IMR-90 (cell line): ENCODE data around the gene LRCH3. TPM values are rescaled to one million over a fixed set of nuclear protein-coding genes. Genes with fewer than 3 reads are reported as not detected.

ENCODE experiments used
- ATAC-seq: fragments of 200-7000 bp; cut with Tn5 transposase; 2 replicates; pipeline ENCODE4 v1.9.1; 2020; ENCODE audit warnings: low read depth, mild to moderate bottlenecking, moderate library complexity
- BruUV-seq: library from RNA; stranded (reverse); fragments of 400-500 nt; replicated peaks from 2 replicates; lab custom pipeline; 2021; lab: Mats Ljungman, UMichigan
- CTCF ChIA-PET: fragments of 300-600 bp; formaldehyde crosslinking; extraction: SDS; loops from one replicate; lab custom pipeline; 2021; ENCODE audit warnings: antibody characterized with exemption; lab: Yijun Ruan, JAX
- POLR2A ChIA-PET: fragments of 300-600 bp; sonication (Branson Sonifier 250); formaldehyde crosslinking; loops from one replicate; lab custom pipeline; 2022; ENCODE audit warnings: antibody characterized with exemption; ENCODE audit not compliant: unreplicated experiment; lab: Charles Lee
- DNase-seq: peaks from one replicate; pipeline ENCODE4 v3.0.0; 2013
- H2AFZ ChIP-seq: replicated peaks from 2 replicates; pipeline ENCODE3; 2013; ENCODE audit warnings: low read length, mild to moderate bottlenecking; ENCODE audit not compliant: poor library complexity
- H2AK5ac ChIP-seq: 2 replicates; pipeline ENCODE4 v1.6.1; 2013; ENCODE audit warnings: low read depth, low read length, inconsistent platforms
- H2AK9ac ChIP-seq: replicated peaks from 2 replicates; pipeline ENCODE3; 2013; ENCODE audit warnings: mild to moderate bottlenecking, low read depth, low read length, moderate library complexity; ENCODE audit not compliant: poor library complexity
- H2BK120ac ChIP-seq: 2 replicates; pipeline ENCODE4 v1.6.1; 2013; ENCODE audit warnings: low read depth, low read length, inconsistent platforms
- H2BK15ac ChIP-seq: 3 replicates; pipeline ENCODE4 v1.6.1; 2013; ENCODE audit warnings: low read depth, low read length, inconsistent platforms
- H2BK20ac ChIP-seq: 2 replicates; pipeline ENCODE4 v1.6.1; 2013; ENCODE audit warnings: low read depth, mild to moderate bottlenecking, inconsistent platforms, low read length, moderate library complexity
- H2BK5ac ChIP-seq: 2 replicates; pipeline ENCODE4 v1.6.1; 2013; ENCODE audit warnings: mild to moderate bottlenecking, low read depth, low read length, inconsistent platforms; ENCODE audit not compliant: poor library complexity, severe bottlenecking
- H3K14ac ChIP-seq: replicated peaks from 2 replicates; pipeline ENCODE4 v1.6.1; 2013; ENCODE audit warnings: low read depth, low read length, inconsistent platforms
- H3K18ac ChIP-seq: 2 replicates; pipeline ENCODE4 v1.6.1; 2013; ENCODE audit warnings: low read depth, low read length, control low read depth
- H3K23ac ChIP-seq: 2 replicates; pipeline ENCODE4 v1.6.1; 2013; ENCODE audit warnings: low read depth, low read length, inconsistent platforms
- H3K27ac ChIP-seq: 2 replicates; pipeline ENCODE4 v1.5.1; 2013; ENCODE audit warnings: mild to moderate bottlenecking, control low read depth, low read length; ENCODE audit not compliant: insufficient read depth
- H3K27me3 ChIP-seq: 2 replicates; pipeline ENCODE4 v1.6.1; 2013; ENCODE audit warnings: low read length; ENCODE audit not compliant: control insufficient read depth, insufficient read depth
- H3K36me3 ChIP-seq: 2 replicates; pipeline ENCODE4 v1.6.1; 2013; ENCODE audit warnings: low read length, mixed read lengths; ENCODE audit not compliant: control insufficient read depth, insufficient read depth
- H3K4ac ChIP-seq: 2 replicates; pipeline ENCODE4 v1.6.1; 2013; ENCODE audit warnings: low read depth, low read length, inconsistent platforms
- H3K4me1 ChIP-seq: 2 replicates; pipeline ENCODE4 v1.6.1; 2013; ENCODE audit warnings: low read length, mixed read lengths; ENCODE audit not compliant: control insufficient read depth, insufficient read depth
- H3K4me2 ChIP-seq: 2 replicates; pipeline ENCODE4 v1.6.1; 2013; ENCODE audit warnings: low read depth, mild to moderate bottlenecking, control low read depth, low read length, moderate library complexity
- H3K4me3 ChIP-seq: 2 replicates; pipeline ENCODE4 v1.5.1; 2013; ENCODE audit warnings: low read depth, mild to moderate bottlenecking, control low read depth, low read length, moderate library complexity; ENCODE audit not compliant: insufficient read depth
- H3K56ac ChIP-seq: 2 replicates; pipeline ENCODE4 v1.6.1; 2013; ENCODE audit warnings: low read length, inconsistent platforms; ENCODE audit not compliant: insufficient read depth; ENCODE audit errors: extremely low read depth
- H3K79me1 ChIP-seq, 2 experiments: 2 replicates each; pipeline ENCODE4 v1.6.1; 2013; ENCODE audit warnings: low read length in 2 of 2, inconsistent platforms in 1 of 2, low read depth in 1 of 2
- H3K9ac ChIP-seq: 2 replicates; pipeline ENCODE4 v1.6.1; 2013; ENCODE audit warnings: low read depth, low read length, control low read depth
- H3K9me1 ChIP-seq: 2 replicates; pipeline ENCODE4 v1.6.1; 2013; ENCODE audit warnings: low read length, inconsistent platforms; ENCODE audit not compliant: insufficient read depth
- H3K9me3 ChIP-seq: 2 replicates; pipeline ENCODE4 v1.6.1; 2013; ENCODE audit warnings: low read length; ENCODE audit not compliant: control insufficient read depth, insufficient read depth
- H4K20me1 ChIP-seq: 2 replicates; pipeline ENCODE4 v1.6.1; 2013; ENCODE audit warnings: low read length, inconsistent platforms; ENCODE audit not compliant: insufficient read depth
- H4K5ac ChIP-seq: 2 replicates; pipeline ENCODE4 v1.6.1; 2013; ENCODE audit warnings: mild to moderate bottlenecking, low read depth, low read length, control low read depth
- H4K8ac ChIP-seq, 2 experiments: 2 replicates each; pipeline ENCODE4 v1.6.1; 2013; ENCODE audit warnings: low read depth in 2 of 2, low read length in 2 of 2, control low read depth in 1 of 2, inconsistent platforms in 1 of 2
- H4K91ac ChIP-seq: 2 replicates; pipeline ENCODE4 v1.6.1; 2013; ENCODE audit warnings: low read depth, low read length, inconsistent platforms; ENCODE audit not compliant: insufficient read depth
- BHLHE40 ChIP-seq: fragments of 150-350 bp; IDR thresholded peaks from 2 replicates; pipeline ENCODE4 v1.6.1; 2016; ENCODE audit warnings: mild to moderate bottlenecking, low read depth, low read length
- CHD1 ChIP-seq: IDR thresholded peaks from 2 replicates; pipeline ENCODE4 v1.6.1; 2012; ENCODE audit warnings: low read depth, low read length, improper control_type of control experiment
- MAFK ChIP-seq: IDR thresholded peaks from 2 replicates; pipeline ENCODE4 v1.6.1; 2012; ENCODE audit warnings: low read depth, low read length, improper control_type of control experiment
- POLR2A ChIP-seq: IDR thresholded peaks from 2 replicates; pipeline ENCODE4 v1.6.1; 2012; ENCODE audit warnings: mild to moderate bottlenecking, low read depth, low read length
- RAD21 ChIP-seq: IDR thresholded peaks from 2 replicates; pipeline ENCODE4 v1.6.1; 2012; ENCODE audit warnings: low read length, improper control_type of control experiment
- USF2 ChIP-seq: fragments of 150-350 bp; IDR thresholded peaks from 2 replicates; pipeline ENCODE4 v1.6.1; 2017; ENCODE audit warnings: mild to moderate bottlenecking, antibody characterized with exemption, low read length, low read depth
- WGBS, 2 experiments: methylation state at CpG; one replicate each; pipeline versions ENCODE4 v1.1.5 to v1.1.7; 2013; ENCODE audit warnings: missing lambda C conversion rate in 2 of 2; ENCODE audit not compliant: insufficient read length in 1 of 2; ENCODE audit errors: extremely low coverage in 2 of 2; 5-methylcytosine and 5-hydroxymethylcytosine counted together
- dilution Hi-C: fragments of 300-500 bp; cut with HindIII; formaldehyde crosslinking; loops from one replicate; pipeline ENCODE4 v1.14.3; 2018; ENCODE audit warnings: low sequenced_read_pairs; ENCODE audit not compliant: unreplicated experiment
- in situ Hi-C: fragments of 300-500 bp; cut with MboI; formaldehyde crosslinking; loops from 3 replicates; pipeline ENCODE4 v1.14.3; 2019; ENCODE audit warnings: low sequenced_read_pairs, inconsistent platforms, mixed read lengths
- intact Hi-C: fragments of 100-400 bp; cut with micrococcal nuclease; formaldehyde crosslinking; loops from 2 replicates; pipeline ENCODE4 v1.10.0; 2022
- polyA plus RNA-seq, 3 experiments: library from polyadenylated mRNA; depleted of rRNA; stranded (reverse); fragments of >200 nt; gene quantifications; 2 replicates each; pipeline ENCODE4 v1.2.3, GENCODE V29; 2012; ENCODE audit warnings: low replicate concordance in 1 of 3
- total RNA-seq: library from RNA; depleted of rRNA; stranded (reverse); fragments of >200 nt; gene quantifications from 2 replicates; pipeline ENCODE4 v1.2.3, GENCODE V29; 2012

The LRCH3 gene
- total and polyA plus RNA-seq, 2 of the 4 experiments (the other 2 are of a cell fraction): 28.5 to 40.5 TPM

GRCh38 chr3:197758512-197758911 is 32.5 kb upstream of the LRCH3 start:
- Histone ChIP-seq H2AK5ac (no peak overlapping the region), H4K20me1 (peaks cover 32% of the 10 kb centered on the region)

More at GRCh38 chr3:197758512-197758911, 32.5 kb upstream of the LRCH3 start:
- H3K14ac ChIP-seq: no peak overlapping the region
- CTCF ChIA-PET: no interaction called here
- no peaks in the 10 kb centered on the region for H3K9me3 ChIP-seq
- no peak overlapping the region for H3K4me3 ChIP-seq
- no peaks in the 10 kb centered on the region for H3K27me3 ChIP-seq
- H3K36me3 ChIP-seq: peaks cover 12% of the 10 kb centered on the region
- TF ChIP-seq MAFK: no peak
- no peak for TF ChIP-seq POLR2A
- no peak for TF ChIP-seq USF2
- TF ChIP-seq BHLHE40: no peak
- TF ChIP-seq RAD21: no peak
- no peak for TF ChIP-seq CHD1
- H2BK5ac ChIP-seq: no peak overlapping the region
- H3K9me1 ChIP-seq: peaks cover 3% of the 10 kb centered on the region; the same call in 1 of the 2 replicates
- no peak overlapping the region for H3K4ac ChIP-seq
- in situ Hi-C loops: no loop called here
- no peak overlapping the region for H4K5ac ChIP-seq
- no peak for ATAC-seq
- no peak overlapping the region for H2BK20ac ChIP-seq
- H3K56ac ChIP-seq: no peak overlapping the region
- no TSS peak for BruUV-seq
- H3K9ac ChIP-seq: no peak overlapping the region
- no peak for DNase-seq
- no peak overlapping the region for H2BK120ac ChIP-seq
- H2BK15ac ChIP-seq: no peak overlapping the region
- no peak overlapping the region for H2AFZ ChIP-seq
- 100% methylated on average over 2 of the region's 4 CpGs; no CpG with 5 or more reads in 1 of the 2 experiments for WGBS, 2 experiments
- intact Hi-C loops: no loop called here
- H4K91ac ChIP-seq: no peak overlapping the region
- H3K27ac ChIP-seq: no peak overlapping the region
- POLR2A ChIA-PET: no interaction called here
- no peak overlapping the region for H3K23ac ChIP-seq
- peaks cover 2% of the 10 kb centered on the region; the same call in 1 of the 2 replicates for H3K4me1 ChIP-seq
- peaks cover 11 to 38% of the 10 kb centered on the region in 2 experiments; a peak in 3 of 4 replicates for H3K79me1 ChIP-seq
- dilution Hi-C loops: no loop called here
- H4K8ac ChIP-seq: no peak overlapping the region
- no peak overlapping the region for H3K18ac ChIP-seq
- H3K4me2 ChIP-seq: no peak overlapping the region
- no peak overlapping the region for H2AK9ac ChIP-seq
